Neural cell (in vitro differentiated cells): ENCODE results near the gene NPAS2.

ENCODE experiments used
- EP300 ChIP-seq: fragments of 450-650 bp; conservative IDR thresholded peaks from 2 replicates; pipeline ENCODE4 v1.6.1; 2014; ENCODE audit warnings: antibody characterized with exemption, mild to moderate bottlenecking, moderate library complexity; ENCODE audit not compliant: poor library complexity, severe bottlenecking
- EZH2 ChIP-seq: fragments of 200-600, 300-800 bp; shearing (Covaris generic), sonication (generic); IDR thresholded peaks from 2 replicates; pipeline ENCODE4 v1.6.1; 2014; ENCODE audit warnings: antibody characterized with exemption, low read length, borderline replicate concordance, mild to moderate bottlenecking; ENCODE audit not compliant: insufficient read depth, poor library complexity, severe bottlenecking
- MXI1 ChIP-seq: fragments of 450-650 bp; conservative IDR thresholded peaks from 2 replicates; pipeline ENCODE4 v1.6.1; 2014; ENCODE audit warnings: antibody characterized with exemption, mild to moderate bottlenecking; ENCODE audit not compliant: poor library complexity, severe bottlenecking
- POLR2AphosphoS5 ChIP-seq: IDR thresholded peaks from 2 replicates; pipeline ENCODE4 v1.6.1; 2012
- SMC3 ChIP-seq: fragments of 450-650 bp; conservative IDR thresholded peaks from 2 replicates; pipeline ENCODE4 v1.6.1; 2014; ENCODE audit warnings: antibody characterized with exemption, mild to moderate bottlenecking, moderate library complexity; ENCODE audit not compliant: poor library complexity
- TF ChIP-seq, protein P1 (sequence below): fragments of 450-650 bp; IDR thresholded peaks from 2 replicates; pipeline ENCODE4 v1.5.1; 2014; ENCODE audit warnings: antibody characterized with exemption, mild to moderate bottlenecking, moderate library complexity; ENCODE audit not compliant: poor library complexity, severe bottlenecking
- TF ChIP-seq, protein P2 (sequence below): IDR thresholded peaks from 2 replicates; pipeline ENCODE4 v1.6.1; 2012; ENCODE audit warnings: borderline replicate concordance

DNA sequence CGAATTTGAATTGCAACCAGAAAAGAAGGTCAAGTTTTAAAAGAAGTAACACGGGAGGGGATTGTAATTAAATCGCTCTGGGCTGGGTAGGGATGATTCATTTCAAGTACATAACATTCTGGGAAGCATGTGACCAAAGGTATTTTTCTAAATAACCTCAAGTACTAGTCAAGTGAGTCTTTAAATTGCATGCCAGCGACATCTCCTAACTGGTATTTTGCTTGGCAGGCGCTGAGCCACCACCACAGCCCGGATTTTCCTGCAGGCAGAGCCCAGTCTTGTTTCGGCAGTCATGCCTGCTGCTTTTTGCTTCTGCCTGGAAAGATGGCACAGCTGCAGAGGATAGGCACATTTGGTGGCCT, 33.7 kb upstream of the NPAS2 start:
- TF ChIP-seq, protein P1, sequence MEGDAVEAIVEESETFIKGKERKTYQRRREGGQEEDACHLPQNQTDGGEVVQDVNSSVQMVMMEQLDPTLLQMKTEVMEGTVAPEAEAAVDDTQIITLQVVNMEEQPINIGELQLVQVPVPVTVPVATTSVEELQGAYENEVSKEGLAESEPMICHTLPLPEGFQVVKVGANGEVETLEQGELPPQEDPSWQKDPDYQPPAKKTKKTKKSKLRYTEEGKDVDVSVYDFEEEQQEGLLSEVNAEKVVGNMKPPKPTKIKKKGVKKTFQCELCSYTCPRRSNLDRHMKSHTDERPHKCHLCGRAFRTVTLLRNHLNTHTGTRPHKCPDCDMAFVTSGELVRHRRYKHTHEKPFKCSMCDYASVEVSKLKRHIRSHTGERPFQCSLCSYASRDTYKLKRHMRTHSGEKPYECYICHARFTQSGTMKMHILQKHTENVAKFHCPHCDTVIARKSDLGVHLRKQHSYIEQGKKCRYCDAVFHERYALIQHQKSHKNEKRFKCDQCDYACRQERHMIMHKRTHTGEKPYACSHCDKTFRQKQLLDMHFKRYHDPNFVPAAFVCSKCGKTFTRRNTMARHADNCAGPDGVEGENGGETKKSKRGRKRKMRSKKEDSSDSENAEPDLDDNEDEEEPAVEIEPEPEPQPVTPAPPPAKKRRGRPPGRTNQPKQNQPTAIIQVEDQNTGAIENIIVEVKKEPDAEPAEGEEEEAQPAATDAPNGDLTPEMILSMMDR = no peak
- no peak for TF ChIP-seq POLR2AphosphoS5
- TF ChIP-seq EZH2 = no peak
- no peak for TF ChIP-seq MXI1
- TF ChIP-seq, protein P2, sequence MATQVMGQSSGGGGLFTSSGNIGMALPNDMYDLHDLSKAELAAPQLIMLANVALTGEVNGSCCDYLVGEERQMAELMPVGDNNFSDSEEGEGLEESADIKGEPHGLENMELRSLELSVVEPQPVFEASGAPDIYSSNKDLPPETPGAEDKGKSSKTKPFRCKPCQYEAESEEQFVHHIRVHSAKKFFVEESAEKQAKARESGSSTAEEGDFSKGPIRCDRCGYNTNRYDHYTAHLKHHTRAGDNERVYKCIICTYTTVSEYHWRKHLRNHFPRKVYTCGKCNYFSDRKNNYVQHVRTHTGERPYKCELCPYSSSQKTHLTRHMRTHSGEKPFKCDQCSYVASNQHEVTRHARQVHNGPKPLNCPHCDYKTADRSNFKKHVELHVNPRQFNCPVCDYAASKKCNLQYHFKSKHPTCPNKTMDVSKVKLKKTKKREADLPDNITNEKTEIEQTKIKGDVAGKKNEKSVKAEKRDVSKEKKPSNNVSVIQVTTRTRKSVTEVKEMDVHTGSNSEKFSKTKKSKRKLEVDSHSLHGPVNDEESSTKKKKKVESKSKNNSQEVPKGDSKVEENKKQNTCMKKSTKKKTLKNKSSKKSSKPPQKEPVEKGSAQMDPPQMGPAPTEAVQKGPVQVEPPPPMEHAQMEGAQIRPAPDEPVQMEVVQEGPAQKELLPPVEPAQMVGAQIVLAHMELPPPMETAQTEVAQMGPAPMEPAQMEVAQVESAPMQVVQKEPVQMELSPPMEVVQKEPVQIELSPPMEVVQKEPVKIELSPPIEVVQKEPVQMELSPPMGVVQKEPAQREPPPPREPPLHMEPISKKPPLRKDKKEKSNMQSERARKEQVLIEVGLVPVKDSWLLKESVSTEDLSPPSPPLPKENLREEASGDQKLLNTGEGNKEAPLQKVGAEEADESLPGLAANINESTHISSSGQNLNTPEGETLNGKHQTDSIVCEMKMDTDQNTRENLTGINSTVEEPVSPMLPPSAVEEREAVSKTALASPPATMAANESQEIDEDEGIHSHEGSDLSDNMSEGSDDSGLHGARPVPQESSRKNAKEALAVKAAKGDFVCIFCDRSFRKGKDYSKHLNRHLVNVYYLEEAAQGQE = no peak
- TF ChIP-seq EP300 = no peak
- TF ChIP-seq SMC3 = no peak
